Activated CD4-positive, alpha-beta T cell treated with anti-CD3 and anti-CD28 coated beads, Interleukin-2, Interleukin-4, amounts not matched to agents 100 ng/mL and 50 ng/mL, durations not matched to agents 16 hours and 8 hours (primary cell): ENCODE data around the gene GFRA3.
A peak's percentile ranks its signal among the peaks of the same experiment; 100 is the strongest.

Source experiments
- DNase-seq: peaks from one replicate; pipeline ENCODE4 v3.0.0-alpha.2; 2020; ENCODE audit warnings: low spot score

GFRA3 gene

GRCh38 chr5:138246822-138247221 is 27.6 kb downstream of the GFRA3 start:
- DNase-seq = no peak

DNA sequence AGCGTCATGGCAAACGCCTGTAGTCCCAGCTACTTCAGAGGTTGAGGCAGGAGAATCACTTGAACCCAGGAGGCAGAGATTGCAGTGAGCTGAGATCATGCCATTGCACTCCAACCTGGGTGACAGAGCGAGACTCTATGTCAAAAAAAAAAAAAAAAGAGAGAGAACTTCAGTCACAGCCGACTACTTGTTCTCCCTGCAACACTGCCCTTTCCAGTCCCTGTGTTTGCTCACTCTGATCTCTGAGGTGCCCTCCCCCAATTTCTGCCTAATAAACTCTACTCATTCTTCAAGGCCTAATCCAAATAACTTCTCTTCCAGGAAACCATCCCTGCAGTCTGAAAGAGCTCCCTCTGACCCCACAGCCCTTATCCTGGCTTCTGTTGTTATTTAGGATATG is 28.1 kb downstream of the GFRA3 start:
- no peak for DNase-seq

- no peak for DNase-seq
These were observed 28.7 kb downstream of the GFRA3 start for GRCh38 chr5:138245717-138246116.

DNA sequence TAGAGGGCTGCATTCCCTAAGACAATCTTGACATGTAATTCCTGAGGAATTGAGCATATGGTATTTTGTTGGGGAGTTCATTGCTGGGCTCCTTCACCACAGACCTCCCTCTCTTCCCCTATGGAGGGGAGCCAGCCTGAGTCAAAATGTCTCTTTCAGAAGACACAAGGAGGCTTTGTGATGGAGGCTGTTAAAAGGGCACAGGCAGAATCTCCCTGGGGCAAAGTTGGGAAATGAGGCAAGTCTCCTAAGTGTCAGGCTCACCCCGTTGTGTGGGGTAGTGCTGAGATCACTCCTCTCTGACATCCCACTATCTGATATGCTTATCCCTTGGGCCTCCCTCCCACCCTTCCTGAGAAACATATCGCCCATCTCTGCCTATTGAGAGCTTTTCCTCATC is 30.6 kb downstream of the GFRA3 start:
- no peak for DNase-seq

DNA sequence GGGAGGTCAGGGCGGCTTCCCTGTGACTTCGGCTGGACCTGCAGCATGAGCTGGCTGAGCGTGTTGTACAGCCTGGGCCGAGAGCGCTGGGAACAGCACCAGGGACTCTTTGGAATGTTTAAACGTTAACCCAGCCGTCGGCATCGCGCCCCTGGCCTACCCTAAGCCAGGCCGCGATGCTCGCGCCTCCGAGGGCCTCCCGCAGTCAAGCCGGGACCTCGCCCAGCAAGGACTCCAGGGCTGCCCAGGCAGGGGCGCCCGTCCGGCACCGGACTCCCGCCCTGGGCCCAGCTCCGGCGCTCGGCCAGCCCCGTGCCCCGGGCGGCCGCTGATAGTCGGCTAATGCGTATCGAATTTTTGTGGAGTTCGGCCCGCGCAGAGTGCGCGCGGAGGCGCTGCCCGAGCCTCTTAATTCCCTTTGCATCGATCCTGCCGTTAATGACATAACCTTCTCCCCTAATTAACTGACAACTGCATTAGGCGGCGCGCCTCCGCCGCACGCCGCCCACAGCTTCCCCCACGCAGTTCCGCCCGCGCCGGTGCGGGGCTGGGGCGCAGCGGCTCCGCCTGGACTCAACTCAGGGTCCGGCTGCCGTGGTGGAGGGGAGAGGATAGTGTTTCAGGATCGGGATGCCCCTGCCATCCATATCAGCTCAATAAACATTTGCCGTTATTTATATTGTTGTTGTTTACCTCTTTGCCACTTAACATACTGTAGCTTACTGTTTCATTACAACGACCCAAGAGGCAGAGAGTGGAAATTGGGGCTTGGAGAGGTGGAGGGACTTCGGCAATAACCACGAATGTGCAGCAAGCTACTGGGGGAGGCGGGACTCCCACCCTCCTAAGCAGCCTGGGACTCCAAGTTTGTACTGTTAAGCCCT is 32.5 kb downstream of the GFRA3 start:
- DNase-seq = no peak

GRCh38 chr5:138240650-138241385 is 33.6 kb downstream of the GFRA3 start:
- DNase-seq = no peak

GRCh38 chr5:138238034-138238433 is 36.4 kb downstream of the GFRA3 start:
- no peak for DNase-seq

DNA sequence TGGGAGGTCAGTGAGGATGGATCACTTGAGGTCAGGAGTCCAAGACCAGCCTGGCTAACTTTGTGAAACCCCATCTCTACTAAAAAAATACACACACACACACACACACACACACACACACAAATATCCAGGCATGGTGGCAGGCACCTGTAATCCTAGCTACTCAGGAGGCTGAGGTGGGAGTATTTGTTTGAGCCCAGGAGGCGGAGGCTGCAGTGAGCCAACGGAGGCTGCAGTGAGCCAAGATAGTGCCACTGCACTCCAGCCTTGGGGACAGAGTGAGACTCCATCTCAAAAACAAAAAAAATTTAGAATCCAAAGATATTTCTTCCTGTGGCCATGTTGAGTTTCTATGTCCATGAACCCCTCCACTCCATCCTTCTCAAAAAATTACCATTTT is 39.8 kb downstream of the GFRA3 start:
- DNase-seq = no peak

- DNase-seq = no peak
These were observed 41.1 kb downstream of the GFRA3 start for GRCh38 chr5:138233280-138233679.

DNA sequence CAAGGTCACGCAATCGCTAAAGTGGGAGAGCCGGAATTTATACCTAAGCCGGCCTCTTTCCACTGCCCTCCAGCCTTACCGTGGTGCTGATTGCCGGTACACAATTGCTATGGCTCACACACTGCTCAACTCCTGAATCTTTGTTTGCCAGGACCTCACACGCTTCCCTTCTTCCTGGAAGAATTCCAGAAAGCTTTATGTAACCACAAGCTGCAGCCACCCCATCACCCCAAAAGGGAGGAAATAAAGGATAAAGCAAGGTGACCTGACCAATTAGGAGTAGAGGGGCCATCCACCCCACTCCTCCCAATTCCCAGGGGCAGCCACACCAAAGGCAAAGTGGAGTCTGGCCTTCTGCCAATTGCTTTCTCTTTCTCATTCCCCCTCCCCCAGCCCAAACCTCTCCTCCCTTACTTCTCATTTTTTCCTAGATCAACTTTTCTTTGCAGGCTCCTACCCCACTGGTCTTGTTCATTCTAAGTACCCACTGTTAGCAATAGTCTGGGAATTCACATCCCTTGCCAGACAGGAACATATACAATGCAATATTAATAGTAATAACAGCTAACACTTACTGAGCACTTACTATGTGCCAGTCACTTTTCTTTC is 43.3 kb downstream of the GFRA3 start:
- no peak for DNase-seq

DNA sequence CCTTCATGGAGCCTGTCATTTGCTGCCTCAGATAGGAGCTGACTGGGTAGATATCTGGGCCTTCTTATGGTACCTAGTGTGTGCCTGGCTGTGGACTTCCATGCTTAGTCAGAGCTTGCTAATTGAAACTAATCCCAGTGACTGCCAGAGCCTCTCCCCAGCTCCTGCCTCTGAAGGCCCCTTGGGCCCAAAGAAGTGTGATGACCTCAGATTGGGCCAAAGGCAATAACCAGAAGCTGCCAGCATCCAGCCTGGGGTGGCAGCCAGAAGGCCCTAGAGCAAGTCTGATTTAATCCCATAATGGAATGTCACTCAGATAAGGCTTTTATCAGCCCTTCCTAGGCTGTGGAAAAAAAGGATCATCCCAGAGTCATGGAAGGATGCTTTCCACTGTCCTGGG is 44.2 kb downstream of the GFRA3 start:
- DNase-seq = no peak

GRCh38 chr5:138229387-138229786 is 45.0 kb downstream of the GFRA3 start:
- DNase-seq = no peak

DNA sequence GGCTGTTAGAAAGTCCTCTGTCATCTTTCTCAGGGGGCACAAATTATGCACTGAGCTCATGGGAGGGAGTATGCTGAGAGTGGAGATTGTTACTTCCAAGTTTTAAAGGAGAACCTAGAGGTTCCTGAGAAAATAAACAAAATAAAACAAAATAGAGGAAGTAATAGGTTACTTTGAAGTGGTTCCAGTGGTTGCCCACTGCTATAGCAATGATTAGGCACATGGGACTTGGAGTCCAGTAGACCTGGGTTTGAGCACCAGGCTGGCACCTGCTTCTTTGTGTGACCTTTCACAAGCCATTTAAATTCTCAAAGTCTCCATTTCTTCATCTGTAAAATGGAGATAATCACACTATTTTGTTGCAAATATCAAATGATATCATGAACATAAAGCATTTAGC is 47.5 kb downstream of the GFRA3 start:
- no peak for DNase-seq

DNA sequence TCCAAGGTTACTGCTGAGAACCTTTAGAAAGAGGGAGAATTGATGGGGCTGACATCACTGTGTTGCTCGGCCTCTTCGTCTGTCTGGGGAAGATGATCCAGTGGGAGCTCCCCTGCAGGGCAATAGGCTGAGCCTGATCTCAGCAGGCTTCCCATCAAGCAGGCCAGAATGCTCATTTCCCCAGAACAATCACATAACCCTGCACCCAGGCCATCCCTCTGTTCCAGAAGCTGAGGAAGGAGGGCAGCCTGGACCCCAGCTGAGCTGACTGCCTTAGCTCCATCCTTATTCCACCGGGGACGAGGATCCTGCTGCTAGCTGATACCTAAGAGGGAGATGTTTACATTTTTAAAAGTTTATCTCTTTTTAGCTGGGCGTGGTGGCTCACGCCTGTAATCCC is 49.7 kb downstream of the GFRA3 start:
- no peak for DNase-seq

DNA sequence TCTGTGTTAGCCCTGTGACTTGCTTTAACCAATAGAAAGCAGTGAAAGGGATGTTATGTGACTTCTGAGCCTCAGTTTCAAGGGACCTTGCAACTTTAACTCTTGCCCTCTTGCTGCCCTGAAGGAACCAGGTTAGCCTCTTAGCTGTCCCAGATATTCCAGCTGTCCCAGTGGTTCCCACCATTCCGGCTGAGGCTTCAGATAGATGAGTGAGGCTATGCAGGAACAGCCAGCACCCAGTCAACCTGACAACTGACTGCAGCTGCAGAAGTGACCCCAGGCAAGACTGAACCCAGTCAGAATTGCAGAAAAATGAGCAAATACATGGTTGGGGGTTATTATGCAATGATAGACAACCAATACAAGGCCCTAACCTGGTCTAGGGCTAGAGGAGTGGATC is 50.9 kb downstream of the GFRA3 start:
- DNase-seq = no peak

DNA sequence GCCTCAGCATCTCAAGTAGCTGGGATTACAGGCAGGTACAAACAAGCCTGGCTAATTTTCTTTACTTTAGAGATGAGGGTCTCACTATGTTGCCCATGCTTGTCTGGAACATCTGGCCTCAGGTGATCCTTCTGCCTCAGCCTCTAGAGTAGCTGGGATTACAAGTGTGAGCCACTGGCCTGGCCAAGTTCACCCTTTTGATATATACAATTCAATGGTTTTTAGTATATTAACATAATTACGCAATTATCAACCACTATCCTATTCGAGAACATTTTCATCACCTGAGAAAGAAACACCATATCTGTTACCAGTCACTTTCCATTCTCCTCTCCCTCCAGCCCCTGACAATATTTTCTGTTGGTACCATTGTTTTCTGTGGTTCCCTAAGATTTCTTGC is 57.6 kb downstream of the GFRA3 start:
- no peak for DNase-seq

- DNase-seq = peak; percentile 97
These were observed 61.0 kb downstream of the GFRA3 start, which contains the start of gene CDC23 for GRCh38 chr5:138213161-138214029. Gene CDC23 (minus strand): TSS chr5:138213323. CDS start chr5:138213312, 11 bp downstream.

DNA sequence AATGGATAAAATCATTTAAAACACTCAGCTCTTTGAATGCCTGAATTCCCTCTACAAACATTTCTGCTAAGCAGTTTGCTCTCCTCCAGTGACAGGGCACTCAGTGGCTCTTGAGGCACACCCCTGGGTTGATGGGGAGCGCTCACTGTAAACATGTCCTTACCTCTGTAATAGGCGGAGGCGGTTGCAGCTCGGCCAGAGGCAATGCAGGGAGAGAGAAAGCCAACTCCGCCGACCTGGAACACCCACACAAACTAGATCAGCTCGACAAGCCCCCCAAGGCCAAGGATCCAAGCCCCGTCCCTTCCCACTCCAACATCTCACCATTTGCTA is 61.6 kb downstream of the GFRA3 start:
- DNase-seq = peak; percentile 6

- DNase-seq = no peak
These were observed 63.4 kb downstream of the GFRA3 start for GRCh38 chr5:138210985-138211384.
